ENCODE results near the gene ELL. TPM values are rescaled to one million over a fixed set of nuclear protein-coding genes. Genes with fewer than 3 reads are reported as not detected.
"Not testable (repeated sequence)": the region's sequence is repeated elsewhere in the genome, so short reads cannot be mapped to it uniquely, and the experiment has no call there.

ELL gene
- total and polyA plus RNA-seq, 2 experiments from 2014 or later, result 11.3 to 20.1 TPM

DNA sequence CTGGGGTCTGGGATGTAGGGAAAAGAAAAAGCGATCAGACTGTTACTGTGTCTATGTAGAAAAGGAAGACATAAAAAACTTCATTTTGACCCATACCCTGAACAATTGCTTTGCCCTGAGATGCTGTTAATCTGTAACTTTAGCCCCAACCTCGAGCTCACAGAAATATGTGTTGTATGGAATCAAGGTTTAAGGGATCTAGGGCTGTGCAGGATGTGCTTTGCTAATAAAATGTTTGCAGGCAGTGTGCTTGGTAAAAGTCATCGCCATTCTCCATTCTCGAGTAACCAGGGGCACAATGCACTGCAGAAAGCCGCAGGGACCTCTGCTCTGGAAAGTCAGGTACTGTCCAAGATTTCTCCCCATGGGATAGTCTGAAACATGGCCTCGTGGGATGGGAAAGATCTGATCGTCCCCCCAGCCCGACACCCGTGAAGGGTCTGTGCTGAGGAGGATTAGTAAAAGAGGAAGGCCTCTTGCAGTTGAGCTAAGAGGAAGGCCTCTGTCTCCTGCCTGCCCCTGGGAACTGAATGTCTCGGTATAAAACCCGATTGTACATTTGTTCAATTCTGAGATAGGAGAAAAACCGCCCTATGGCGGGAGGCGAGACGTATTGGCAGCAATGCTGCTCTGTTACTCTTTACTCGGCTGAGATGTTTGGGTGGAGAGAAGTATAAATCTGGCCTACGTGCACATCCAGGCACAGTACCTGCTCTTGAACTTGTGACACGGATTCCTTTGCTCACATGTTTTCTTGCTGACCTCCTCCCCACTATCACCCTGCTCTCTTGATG lies 119.2 kb downstream of the ELL start:
- H3K27ac Mint-ChIP-seq, H3K4me1 Mint-ChIP-seq, ATAC-seq: not testable (repeated sequence)

DNA sequence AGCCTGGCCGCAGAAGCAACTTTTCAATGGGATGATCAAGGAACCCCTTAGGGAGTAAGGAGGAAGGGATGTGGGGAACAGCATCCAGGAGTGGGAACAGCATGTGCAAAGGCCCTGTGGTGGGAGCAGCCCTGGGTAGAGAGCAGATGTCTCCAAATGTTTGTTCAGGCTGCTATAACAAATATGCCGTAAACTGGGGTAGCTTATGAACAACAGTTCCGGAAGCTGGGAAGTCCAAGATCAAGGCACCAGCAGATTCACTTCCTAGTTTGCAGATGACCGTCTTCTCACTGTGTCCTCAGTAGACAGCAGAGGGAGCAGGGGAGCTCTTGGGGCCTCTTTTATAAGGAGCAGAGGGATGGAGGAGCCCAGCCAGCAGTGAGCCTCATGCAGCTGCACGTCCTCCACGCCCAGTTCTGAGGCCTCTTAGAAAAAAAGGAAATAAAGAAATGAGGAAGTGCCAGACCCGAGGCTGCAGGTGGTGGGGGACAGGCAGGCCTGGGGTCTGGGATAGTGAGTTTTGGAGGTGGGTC lies 120.2 kb downstream of the ELL start:
- no peaks in the 10 kb centered on the region for H3K9me2 ChIP-seq (ENCODE audit: insufficient read depth)
- H3K27ac ChIP-seq (ENCODE audit: low read depth), result no peak overlapping the region
- Mint-ChIP-seq H3K27me3 (ENCODE audit: insufficient read depth, low read depth, poor library complexity) (peaks cover 7% of the 10 kb centered on the region), H3K27ac (no peak overlapping the region), H3K4me3 (no peak overlapping the region), H3K4me1 (peaks cover 3% of the 10 kb centered on the region; the same call in 2 of the 3 replicates), H3K36me3 (ENCODE audit: low read depth) (no peaks in the 10 kb centered on the region), H3K9me3 (no peaks in the 10 kb centered on the region)
- peak; percentile 81 for ATAC-seq
- no peak overlapping the region for H2AFZ ChIP-seq
- TF ChIP-seq, protein P1, sequence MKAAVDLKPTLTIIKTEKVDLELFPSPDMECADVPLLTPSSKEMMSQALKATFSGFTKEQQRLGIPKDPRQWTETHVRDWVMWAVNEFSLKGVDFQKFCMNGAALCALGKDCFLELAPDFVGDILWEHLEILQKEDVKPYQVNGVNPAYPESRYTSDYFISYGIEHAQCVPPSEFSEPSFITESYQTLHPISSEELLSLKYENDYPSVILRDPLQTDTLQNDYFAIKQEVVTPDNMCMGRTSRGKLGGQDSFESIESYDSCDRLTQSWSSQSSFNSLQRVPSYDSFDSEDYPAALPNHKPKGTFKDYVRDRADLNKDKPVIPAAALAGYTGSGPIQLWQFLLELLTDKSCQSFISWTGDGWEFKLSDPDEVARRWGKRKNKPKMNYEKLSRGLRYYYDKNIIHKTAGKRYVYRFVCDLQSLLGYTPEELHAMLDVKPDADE (IDR thresholded peaks at IDR 0.05), result no peak
- TF ChIP-seq, protein P2, sequence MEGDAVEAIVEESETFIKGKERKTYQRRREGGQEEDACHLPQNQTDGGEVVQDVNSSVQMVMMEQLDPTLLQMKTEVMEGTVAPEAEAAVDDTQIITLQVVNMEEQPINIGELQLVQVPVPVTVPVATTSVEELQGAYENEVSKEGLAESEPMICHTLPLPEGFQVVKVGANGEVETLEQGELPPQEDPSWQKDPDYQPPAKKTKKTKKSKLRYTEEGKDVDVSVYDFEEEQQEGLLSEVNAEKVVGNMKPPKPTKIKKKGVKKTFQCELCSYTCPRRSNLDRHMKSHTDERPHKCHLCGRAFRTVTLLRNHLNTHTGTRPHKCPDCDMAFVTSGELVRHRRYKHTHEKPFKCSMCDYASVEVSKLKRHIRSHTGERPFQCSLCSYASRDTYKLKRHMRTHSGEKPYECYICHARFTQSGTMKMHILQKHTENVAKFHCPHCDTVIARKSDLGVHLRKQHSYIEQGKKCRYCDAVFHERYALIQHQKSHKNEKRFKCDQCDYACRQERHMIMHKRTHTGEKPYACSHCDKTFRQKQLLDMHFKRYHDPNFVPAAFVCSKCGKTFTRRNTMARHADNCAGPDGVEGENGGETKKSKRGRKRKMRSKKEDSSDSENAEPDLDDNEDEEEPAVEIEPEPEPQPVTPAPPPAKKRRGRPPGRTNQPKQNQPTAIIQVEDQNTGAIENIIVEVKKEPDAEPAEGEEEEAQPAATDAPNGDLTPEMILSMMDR (conservative IDR thresholded peaks at IDR 0.05; ENCODE audit: low read depth in 2 of 2), result peak; percentile 43 to 55
- peaks cover 2% of the 10 kb centered on the region; the same call in 1 of the 2 replicates for H3K4me1 ChIP-seq (ENCODE audit: insufficient read depth)
- H3K27me3 ChIP-seq (ENCODE audit: insufficient read depth), result 0 out of 2 replicates have a peak, but pooled peaks cover 4% of the 10 kb centered on the region
- no peak overlapping the region for H3K4me2 ChIP-seq
- H3K4me3 ChIP-seq, result no peak overlapping the region
- H4K20me1 ChIP-seq (replicated peaks; ENCODE audit: insufficient read depth), result no peaks in the 10 kb centered on the region
- H3F3A ChIP-seq (replicated peaks; ENCODE audit: low read depth), result no peaks in the 10 kb centered on the region
- H3K79me2 ChIP-seq (replicated peaks; ENCODE audit: insufficient read depth), result no peaks in the 10 kb centered on the region
- no peaks in the 10 kb centered on the region for H3K36me3 ChIP-seq (ENCODE audit: insufficient read depth)
- DNase-seq (ENCODE audit: low spot score), result peak; percentile 81

More for the DNA sequence above, 119.2 kb downstream of the ELL start:
- H3K4me3 Mint-ChIP-seq; H2AFZ ChIP-seq; H3K9me3 Mint-ChIP-seq; H3K4me3 ChIP-seq; H3K79me2 ChIP-seq (replicated peaks; ENCODE audit: insufficient read depth); H3K27me3 Mint-ChIP-seq (ENCODE audit: insufficient read depth, low read depth, poor library complexity); DNase-seq (ENCODE audit: low spot score); H3F3A ChIP-seq (replicated peaks; ENCODE audit: low read depth); H4K20me1 ChIP-seq (replicated peaks; ENCODE audit: insufficient read depth); H3K27ac ChIP-seq (ENCODE audit: low read depth); H3K36me3 ChIP-seq (ENCODE audit: insufficient read depth); H3K27me3 ChIP-seq (ENCODE audit: insufficient read depth); H3K4me1 ChIP-seq (ENCODE audit: insufficient read depth); H3K4me2 ChIP-seq; H3K9me2 ChIP-seq (ENCODE audit: insufficient read depth); H3K36me3 Mint-ChIP-seq (ENCODE audit: low read depth): not testable (repeated sequence)

DNA sequence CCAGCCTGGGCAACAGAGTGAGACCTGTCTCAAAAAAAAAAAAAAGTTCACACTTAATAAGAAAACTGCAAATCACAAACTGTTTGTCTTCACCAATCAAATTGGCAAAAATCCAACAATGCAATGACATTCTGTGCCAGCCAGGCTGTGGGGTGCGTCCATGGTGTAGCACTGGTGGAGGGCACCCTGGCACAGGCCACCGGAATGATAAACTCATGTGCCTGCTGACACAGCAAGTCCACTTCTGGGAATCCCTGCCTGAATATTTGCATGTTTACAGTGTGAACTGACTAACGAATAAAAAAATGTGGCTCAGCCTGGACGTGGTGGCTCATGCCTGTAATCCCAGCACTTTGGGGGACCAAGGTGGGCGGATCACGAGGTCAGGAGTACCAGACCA lies 122.9 kb downstream of the ELL start:
- Histone ChIP-seq H3K4me1 (ENCODE audit: insufficient read depth) (peaks cover 2% of the 10 kb centered on the region; the same call in 1 of the 2 replicates), H3K9me2 (ENCODE audit: insufficient read depth) (no peaks in the 10 kb centered on the region), H3K4me3 (no peak overlapping the region), H3K4me2 (no peak overlapping the region), H3K27ac (ENCODE audit: low read depth) (no peak overlapping the region), H2AFZ (no peak overlapping the region), H3F3A (replicated peaks; ENCODE audit: low read depth) (0 out of 2 replicates have a peak, but pooled peaks cover 3% of the 10 kb centered on the region), H3K79me2 (replicated peaks; ENCODE audit: insufficient read depth) (no peaks in the 10 kb centered on the region), H3K27me3 (ENCODE audit: insufficient read depth) (0 out of 2 replicates have a peak, but pooled peaks cover 4% of the 10 kb centered on the region), H4K20me1 (replicated peaks; ENCODE audit: insufficient read depth) (no peaks in the 10 kb centered on the region), H3K36me3 (ENCODE audit: insufficient read depth) (no peaks in the 10 kb centered on the region)
- H3K4me3 Mint-ChIP-seq, result no peak overlapping the region
- H3K36me3 Mint-ChIP-seq (ENCODE audit: low read depth), result no peaks in the 10 kb centered on the region
- peaks cover 17% of the 10 kb centered on the region for H3K27me3 Mint-ChIP-seq (ENCODE audit: insufficient read depth, low read depth, poor library complexity)
- DNase-seq (ENCODE audit: low spot score) (no peak), ATAC-seq (no peak)
- H3K9me3 Mint-ChIP-seq, result no peaks in the 10 kb centered on the region
- no peak overlapping the region for H3K27ac Mint-ChIP-seq
- no peak for TF ChIP-seq CREB1 (CRISPR knock-in tag; IDR thresholded peaks at IDR 0.05; ENCODE audit: low read depth)
- TF ChIP-seq, protein P1 (IDR thresholded peaks at IDR 0.05), result no peak
- no peak for TF ChIP-seq ZNF114 (CRISPR knock-in tag; IDR thresholded peaks at IDR 0.05)
- no peak for TF ChIP-seq EZH2phosphoT487 (IDR thresholded peaks at IDR 0.05; ENCODE audit: unreplicated experiment)
- TF ChIP-seq POLR2AphosphoS5 (IDR thresholded peaks at IDR 0.05; ENCODE audit: low read depth), result no peak
- TF ChIP-seq ZNF331 (CRISPR knock-in tag; IDR thresholded peaks at IDR 0.05; ENCODE audit: low read depth), result no peak
- H3K4me1 Mint-ChIP-seq, result peaks cover 3% of the 10 kb centered on the region; the same call in 2 of the 3 replicates
